ENCODE results near the gene AASDHPPT.

Gene AASDHPPT

GRCh38 chr11:106105986-106106385 lies 28.5 kb downstream of the AASDHPPT start:
- no peak for TF ChIP-seq CTCF (IDR thresholded peaks at IDR 0.05; ENCODE audit: low read depth, low read length)
- H3K4me3 ChIP-seq (ENCODE audit: low read depth, low read length): no peak overlapping the region

- no peak overlapping the region for H3K4me3 ChIP-seq (ENCODE audit: low read depth, low read length)
- TF ChIP-seq CTCF (IDR thresholded peaks at IDR 0.05; ENCODE audit: low read depth, low read length): no peak
Measured at GRCh38 chr11:106121570-106122320, 44.3 kb downstream of the AASDHPPT start.

GRCh38 chr11:106127604-106128003 lies 50.1 kb downstream of the AASDHPPT start:
- TF ChIP-seq CTCF (IDR thresholded peaks at IDR 0.05; ENCODE audit: low read depth, low read length): no peak
- no peak overlapping the region for H3K4me3 ChIP-seq (ENCODE audit: low read depth, low read length)

- no peak overlapping the region for H3K4me3 ChIP-seq (ENCODE audit: low read depth, low read length)
Measured at GRCh38 chr11:106128740-106129139, 51.3 kb downstream of the AASDHPPT start.

GRCh38 chr11:106131998-106132397 lies 54.5 kb downstream of the AASDHPPT start:
- TF ChIP-seq CTCF (IDR thresholded peaks at IDR 0.05; ENCODE audit: low read depth, low read length): no peak
- no peak overlapping the region for H3K4me3 ChIP-seq (ENCODE audit: low read depth, low read length)

More at GRCh38 chr11:106128740-106129139, 51.3 kb downstream of the AASDHPPT start:
- TF ChIP-seq CTCF (IDR thresholded peaks at IDR 0.05; ENCODE audit: low read depth, low read length): no peak

- no peak for TF ChIP-seq CTCF (IDR thresholded peaks at IDR 0.05; ENCODE audit: low read depth, low read length)
- H3K4me3 ChIP-seq (ENCODE audit: low read depth, low read length): no peak overlapping the region
Measured at GRCh38 chr11:106132582-106133354, 55.3 kb downstream of the AASDHPPT start.

GRCh38 chr11:106133529-106133928 lies 56.1 kb downstream of the AASDHPPT start:
- no peak overlapping the region for H3K4me3 ChIP-seq (ENCODE audit: low read depth, low read length)
- no peak for TF ChIP-seq CTCF (IDR thresholded peaks at IDR 0.05; ENCODE audit: low read depth, low read length)

Measured in WI38 (cell line).